Tibial nerve (tissue), 4 donors: ENCODE data around the gene FBXL20. TPM values are rescaled to one million over a fixed set of nuclear protein-coding genes. Genes with fewer than 3 reads are reported as not detected.

Experiments
- DNase-seq, 2 donors: peaks; one replicate each; pipeline ENCODE4 v3.0.0-alpha.2; 2019; ENCODE audit warnings: low spot score in 2 of 2
- H3K27ac ChIP-seq, 4 donors: fragments of 200-600 bp; sonication (generic) in 3 of 4; one replicate each; pipeline ENCODE4 v1.5.1; 2017 to 2019; ENCODE audit warnings: mild to moderate bottlenecking in 1 of 4
- H3K27me3 ChIP-seq, 2 donors: fragments of 200-600 bp; sonication (generic) in 1 of 2; one replicate each; pipeline versions ENCODE4 v1.5.1 to v1.6.0; 2017 to 2019
- H3K36me3 ChIP-seq, 3 donors: fragments of 200-600 bp; sonication (generic); one replicate each; pipeline ENCODE4 v1.5.1; 2018 to 2019
- H3K4me1 ChIP-seq, 4 donors: fragments of 200-600 bp; sonication (generic) in 3 of 4; one replicate each; pipeline ENCODE4 v1.5.1; 2017 to 2019
- H3K4me3 ChIP-seq, 4 donors: fragments of 200-600 bp; sonication (generic) in 3 of 4; one replicate each; pipeline ENCODE4 v1.5.1; 2017 to 2019; ENCODE audit warnings: mild to moderate bottlenecking in 1 of 4, moderate library complexity in 1 of 4
- H3K9me3 ChIP-seq, 4 donors: fragments of 200-600 bp; sonication (generic) in 3 of 4; one replicate each; pipeline ENCODE4 v1.5.1; 2017 to 2019
- EP300 ChIP-seq, 2 donors: sonication (generic); formaldehyde crosslinking; IDR thresholded peaks; one replicate each; pipeline ENCODE4 v1.6.1; 2017; ENCODE audit warnings: antibody characterized with exemption in 2 of 2, mild to moderate bottlenecking in 1 of 2
- POLR2A ChIP-seq, 2 donors: fragments of 450-650 bp; IDR thresholded peaks; one replicate each; pipeline ENCODE4 v1.6.1; 2017; ENCODE audit warnings: antibody characterized with exemption in 2 of 2, mild to moderate bottlenecking in 2 of 2, moderate library complexity in 2 of 2
- WGBS, 2 donors: methylation state at CpG; one replicate each; pipeline ENCODE4 v1.1.5; 2018; 5-methylcytosine and 5-hydroxymethylcytosine counted together
- total RNA-seq, 4 donors: library from RNA; depleted of rRNA; stranded (reverse); fragments of >200 nt; gene quantifications; one replicate each; pipeline ENCODE4 v1.1.0, GENCODE V29; 2016
- TF ChIP-seq, protein P1 (sequence below), 5 experiments: fragments of 200-600 bp in 3 of 5; fragments of 450-650 bp in 2 of 5; sonication (generic) in 3 of 5; IDR thresholded peaks; one replicate each; pipeline ENCODE4 v1.5.1; 2016 to 2019; ENCODE audit warnings: antibody characterized with exemption in 5 of 5, mild to moderate bottlenecking in 3 of 5, moderate library complexity in 2 of 5

The FBXL20 gene
- total RNA-seq, 4 donors from 2014 or later, result 21.1 to 32.4 (median 30.4) TPM

DNA sequence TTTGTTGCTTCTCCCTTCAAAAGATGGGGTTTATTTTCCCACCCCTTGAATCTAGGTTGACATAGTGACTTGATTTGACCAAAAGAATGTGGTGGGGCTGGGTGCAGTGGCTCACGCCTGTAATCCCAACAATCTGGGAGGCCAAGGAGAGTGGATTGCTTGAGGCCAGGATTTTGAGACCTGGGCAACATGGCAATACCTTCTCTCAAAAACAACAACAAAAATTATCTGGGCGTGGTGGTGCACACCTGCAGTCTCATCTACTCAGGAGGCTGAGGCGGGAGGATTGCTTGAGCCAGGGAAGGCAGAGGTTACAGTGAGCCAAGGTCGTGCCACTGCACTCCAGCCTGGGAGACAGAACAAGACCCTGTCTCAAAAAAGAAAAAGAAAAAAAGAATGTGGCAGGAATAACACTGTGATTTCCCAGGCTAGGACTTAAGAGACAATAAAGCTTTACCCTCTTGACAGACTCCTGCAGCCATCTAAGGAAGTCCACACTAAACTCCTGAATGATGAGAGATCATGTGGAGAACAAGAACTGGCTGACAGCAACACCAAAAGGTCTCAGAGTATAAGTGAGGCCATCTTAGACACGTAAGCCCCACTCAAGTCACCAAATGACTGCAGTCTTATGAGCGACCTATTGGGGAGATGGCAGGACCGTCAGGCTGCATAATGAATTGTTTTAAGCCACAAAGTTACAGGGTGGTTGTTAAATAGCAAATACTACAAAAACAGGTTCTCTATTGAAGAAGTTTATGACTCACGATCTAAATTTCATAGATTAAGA, 37.0 kb downstream of the FBXL20 start:
- Histone ChIP-seq H3K4me1 (peaks cover 0 to 44% (median 11%) of the 10 kb centered on the region in 4 donors), H3K27me3 (no peaks in the 10 kb centered on the region), H3K36me3 (no peaks in the 10 kb centered on the region), H3K27ac (peak overlapping the region in 1 of 4 donors; percentile 31), H3K4me3 (no peak overlapping the region), H3K9me3 (no peaks in the 10 kb centered on the region)
- DNase-seq, result no peak
- WGBS, 2 donors, result 76 to 79% methylated on average over 8 of the region's 8 CpGs
- TF ChIP-seq, protein P1, sequence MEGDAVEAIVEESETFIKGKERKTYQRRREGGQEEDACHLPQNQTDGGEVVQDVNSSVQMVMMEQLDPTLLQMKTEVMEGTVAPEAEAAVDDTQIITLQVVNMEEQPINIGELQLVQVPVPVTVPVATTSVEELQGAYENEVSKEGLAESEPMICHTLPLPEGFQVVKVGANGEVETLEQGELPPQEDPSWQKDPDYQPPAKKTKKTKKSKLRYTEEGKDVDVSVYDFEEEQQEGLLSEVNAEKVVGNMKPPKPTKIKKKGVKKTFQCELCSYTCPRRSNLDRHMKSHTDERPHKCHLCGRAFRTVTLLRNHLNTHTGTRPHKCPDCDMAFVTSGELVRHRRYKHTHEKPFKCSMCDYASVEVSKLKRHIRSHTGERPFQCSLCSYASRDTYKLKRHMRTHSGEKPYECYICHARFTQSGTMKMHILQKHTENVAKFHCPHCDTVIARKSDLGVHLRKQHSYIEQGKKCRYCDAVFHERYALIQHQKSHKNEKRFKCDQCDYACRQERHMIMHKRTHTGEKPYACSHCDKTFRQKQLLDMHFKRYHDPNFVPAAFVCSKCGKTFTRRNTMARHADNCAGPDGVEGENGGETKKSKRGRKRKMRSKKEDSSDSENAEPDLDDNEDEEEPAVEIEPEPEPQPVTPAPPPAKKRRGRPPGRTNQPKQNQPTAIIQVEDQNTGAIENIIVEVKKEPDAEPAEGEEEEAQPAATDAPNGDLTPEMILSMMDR (IDR thresholded peaks at IDR 0.05), result no peak
- no peak for TF ChIP-seq EP300 (IDR thresholded peaks at IDR 0.05)
- TF ChIP-seq POLR2A (IDR thresholded peaks at IDR 0.05), result no peak

DNA sequence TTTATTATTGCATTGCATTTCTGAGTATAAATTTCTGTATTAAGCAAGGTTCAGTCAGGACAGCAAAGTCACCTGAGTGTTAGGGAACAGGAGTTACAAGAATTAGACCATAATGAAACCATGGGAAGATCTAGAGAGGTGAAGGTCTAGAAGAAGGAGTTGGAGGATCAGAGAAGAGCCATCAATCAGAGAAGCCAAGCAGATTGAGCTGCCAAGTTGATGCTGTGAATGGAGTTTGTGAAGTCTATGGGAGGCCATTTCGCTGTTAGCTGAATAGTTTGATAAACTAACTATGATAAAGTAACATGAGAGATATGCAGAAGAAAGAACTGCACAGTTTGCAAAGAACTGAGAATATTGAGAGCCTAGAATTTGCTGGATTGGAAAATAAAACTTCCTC, 40.4 kb downstream of the FBXL20 start:
- 86 to 94% methylated on average over 1 of the region's 1 CpG for WGBS, 2 donors
- H3K27me3 ChIP-seq, result no peaks in the 10 kb centered on the region
- no peaks in the 10 kb centered on the region for H3K9me3 ChIP-seq
- DNase-seq, result no peak
- peaks cover 0 to 48% (median 11%) of the 10 kb centered on the region in 4 donors for H3K4me1 ChIP-seq
- no peak overlapping the region for H3K4me3 ChIP-seq
- TF ChIP-seq EP300 (IDR thresholded peaks at IDR 0.05) (no peak), POLR2A (IDR thresholded peaks at IDR 0.05) (no peak)
- TF ChIP-seq, protein P1 (IDR thresholded peaks at IDR 0.05), result no peak
- no peak overlapping the region for H3K27ac ChIP-seq
- H3K36me3 ChIP-seq, result no peaks in the 10 kb centered on the region

DNA sequence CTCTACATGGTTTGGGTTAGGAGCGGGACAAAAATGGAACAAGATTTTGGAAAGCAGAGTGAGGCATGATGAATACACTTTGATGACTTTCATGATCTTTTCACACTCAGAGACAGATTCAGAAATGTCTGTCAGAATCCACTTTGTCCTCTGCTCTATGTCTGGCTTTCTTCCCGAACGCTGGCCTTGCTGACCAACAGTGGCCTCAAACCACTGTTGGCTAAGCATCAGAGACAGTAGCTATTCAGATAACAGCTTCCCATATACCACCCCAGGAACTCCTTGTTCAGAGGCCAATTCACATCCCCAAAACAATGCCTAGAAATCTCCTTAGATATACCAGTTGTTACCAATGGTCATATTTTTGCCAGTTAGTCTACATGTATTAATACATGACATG, 40.9 kb downstream of the FBXL20 start:
- 51 to 64% methylated on average over 3 of the region's 3 CpGs for WGBS, 2 donors
- Histone ChIP-seq H3K27ac (no peak overlapping the region), H3K4me3 (no peak overlapping the region), H3K27me3 (no peaks in the 10 kb centered on the region), H3K9me3 (no peaks in the 10 kb centered on the region), H3K36me3 (no peaks in the 10 kb centered on the region), H3K4me1 (peaks cover 0 to 43% (median 8%) of the 10 kb centered on the region in 4 donors)
- TF ChIP-seq POLR2A (IDR thresholded peaks at IDR 0.05), result no peak
- TF ChIP-seq, protein P1 (IDR thresholded peaks at IDR 0.05), result no peak
- no peak for TF ChIP-seq EP300 (IDR thresholded peaks at IDR 0.05)
- DNase-seq, result no peak

DNA sequence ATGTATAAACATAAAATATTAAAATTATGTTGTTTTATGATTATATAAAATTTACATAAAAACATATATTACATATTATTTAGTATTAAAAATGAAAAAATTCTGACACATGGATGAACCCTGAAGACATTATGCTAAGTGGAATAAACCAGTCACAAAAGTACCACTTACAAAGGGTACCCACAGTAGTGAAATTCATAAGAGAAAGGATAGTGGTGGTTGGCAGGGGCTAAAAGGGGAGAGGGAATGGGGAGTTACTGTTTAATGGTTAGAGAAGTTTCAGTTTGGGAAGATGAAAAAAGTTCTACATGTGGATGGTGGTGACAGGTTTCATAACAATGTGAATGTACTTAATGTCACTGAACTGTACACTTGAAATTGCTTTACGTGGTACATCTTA, 41.4 kb downstream of the FBXL20 start:
- Histone ChIP-seq H3K4me1 (peaks cover 0 to 37% (median 6%) of the 10 kb centered on the region in 4 donors), H3K9me3 (no peaks in the 10 kb centered on the region), H3K4me3 (no peak overlapping the region), H3K36me3 (no peaks in the 10 kb centered on the region), H3K27me3 (no peaks in the 10 kb centered on the region), H3K27ac (no peak overlapping the region)
- TF ChIP-seq POLR2A (IDR thresholded peaks at IDR 0.05), result no peak
- no peak for TF ChIP-seq EP300 (IDR thresholded peaks at IDR 0.05)
- TF ChIP-seq, protein P1 (IDR thresholded peaks at IDR 0.05), result no peak
- 82 to 91% methylated on average over 1 of the region's 1 CpG for WGBS, 2 donors
- no peak for DNase-seq

DNA sequence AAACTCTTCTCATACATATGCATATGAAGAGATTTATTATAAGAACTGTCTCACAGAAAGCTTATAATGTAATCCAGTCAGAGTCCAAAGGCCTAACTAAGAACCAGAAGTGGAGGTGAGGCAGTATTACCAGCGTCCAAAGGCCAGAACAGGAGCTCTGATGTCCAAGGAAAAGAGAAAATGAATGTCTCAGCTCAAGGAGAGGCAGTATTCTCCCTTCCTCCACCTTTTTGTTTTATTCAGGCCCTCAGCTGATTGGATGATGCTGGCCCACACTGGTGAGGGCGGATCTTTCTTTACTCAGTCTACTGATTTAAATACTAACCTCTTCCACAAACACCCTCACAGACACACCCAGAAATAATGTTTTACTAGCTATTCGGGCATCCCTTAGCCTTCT, 43.4 kb downstream of the FBXL20 start:
- Histone ChIP-seq H3K27me3 (no peaks in the 10 kb centered on the region), H3K27ac (no peak overlapping the region), H3K36me3 (no peaks in the 10 kb centered on the region), H3K4me3 (no peak overlapping the region), H3K9me3 (no peaks in the 10 kb centered on the region), H3K4me1 (peaks cover 0 to 38% (median 2%) of the 10 kb centered on the region in 4 donors)
- DNase-seq, result no peak
- TF ChIP-seq POLR2A (IDR thresholded peaks at IDR 0.05) (no peak), EP300 (IDR thresholded peaks at IDR 0.05) (no peak)
- TF ChIP-seq, protein P1 (IDR thresholded peaks at IDR 0.05), result no peak
- WGBS, 2 donors, result 65 to 85% methylated on average over 3 of the region's 3 CpGs
